ENCODE measurements around the gene RFPL2.
"Not testable (repeated sequence)": the region's sequence is repeated elsewhere in the genome, so short reads cannot be mapped to it uniquely, and the experiment has no call there.

RFPL2 gene

GRCh38 chr22:32158712-32159533 lies 46.0 kb downstream of the RFPL2 start, which contains the start of gene C22orf42:
Gene C22orf42 (minus strand): TSS chr22:32159303. CDS start chr22:32159215, 88 bp downstream.
- no peak for DNase-seq

GRCh38 chr22:32157632-32158031 lies 47.2 kb downstream of the RFPL2 start:
- not testable (repeated sequence) for DNase-seq

- not testable (repeated sequence) for DNase-seq
Observed at GRCh38 chr22:32154727-32155126, 50.1 kb downstream of the RFPL2 start.

DNA sequence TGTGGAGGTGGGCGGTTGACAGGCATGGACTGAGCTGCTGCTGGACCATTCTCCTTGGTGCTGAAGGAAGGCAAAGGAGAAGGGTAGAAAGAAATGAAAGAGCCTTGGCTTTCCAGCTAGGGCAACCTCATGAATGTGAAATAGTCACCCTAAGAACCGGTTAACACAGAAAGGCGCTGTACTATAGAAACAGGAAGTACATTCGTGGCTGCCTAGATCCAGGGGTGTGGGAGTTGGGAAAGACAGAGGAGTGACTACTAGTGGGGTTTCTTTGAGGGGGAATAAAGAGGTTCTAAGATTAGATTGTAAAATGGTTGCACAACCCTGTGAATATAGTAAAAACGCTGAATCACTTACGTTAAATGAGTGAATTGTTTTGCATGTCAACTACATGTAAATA lies 53.2 kb downstream of the RFPL2 start:
- not testable (repeated sequence) for DNase-seq

DNA sequence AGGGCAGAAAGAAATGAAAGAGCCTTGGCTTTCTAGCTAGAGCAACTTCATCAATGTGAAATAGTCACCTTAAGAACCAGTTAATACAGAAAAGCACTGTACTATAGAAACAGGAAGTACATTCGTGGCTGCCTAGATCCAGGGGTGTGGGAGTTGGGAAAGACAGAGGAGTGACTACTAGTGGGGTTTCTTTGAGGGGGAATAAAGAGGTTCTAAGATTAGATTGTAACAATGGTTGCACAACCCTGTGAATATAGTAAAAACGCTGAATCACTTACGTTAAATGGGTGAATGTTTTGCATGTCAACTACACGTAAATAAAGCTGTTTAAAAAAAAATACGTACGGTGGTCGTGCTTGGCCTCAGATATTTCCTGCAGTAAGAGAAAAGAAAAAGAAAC lies 54.2 kb downstream of the RFPL2 start:
- not testable (repeated sequence) for DNase-seq

- DNase-seq, result not testable (repeated sequence)
Observed at GRCh38 chr22:32148372-32148771, 56.5 kb downstream of the RFPL2 start.

DNA sequence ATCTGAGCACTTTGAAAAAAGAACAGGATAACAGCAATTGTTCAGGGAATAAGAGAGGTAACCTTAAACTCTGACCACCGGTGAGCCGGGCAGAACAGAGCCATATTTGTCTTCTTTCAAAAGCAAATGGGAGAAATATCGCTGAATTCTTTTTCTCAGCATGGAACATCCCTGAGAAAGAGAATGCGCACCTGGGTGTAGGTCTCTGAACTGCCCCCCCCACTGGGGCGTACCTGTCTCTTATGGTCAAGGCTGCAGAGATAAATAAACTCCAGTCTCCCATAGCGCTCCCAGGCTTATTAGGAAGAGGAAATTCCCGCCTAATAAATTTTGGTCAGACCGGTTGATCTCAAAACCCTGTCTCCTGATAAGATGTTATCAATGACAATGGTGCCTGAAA lies 57.7 kb downstream of the RFPL2 start:
- DNase-seq, result not testable (repeated sequence)

GRCh38 chr22:32144496-32145274 lies 60.2 kb downstream of the RFPL2 start:
- DNase-seq, result no peak

GRCh38 chr22:32142600-32142999 lies 62.3 kb downstream of the RFPL2 start:
- DNase-seq, result no peak

GRCh38 chr22:32140688-32141087 lies 64.2 kb downstream of the RFPL2 start:
- not testable (repeated sequence) for DNase-seq

Measured in DMS 273 treated with DMSO at 0.1 percent for 48 hours (cell line).